Stomach (tissue), 4 donors: ENCODE data around the gene P3H4.

ENCODE experiments used
- CTCF ChIP-seq, 7 experiments: fragments of 450-650 bp in 4 of 7; fragments of 200-600 bp in 3 of 7; sonication (generic) in 3 of 7; IDR thresholded peaks; one replicate each; pipeline ENCODE4 v1.5.1; 2016 to 2019; ENCODE audit warnings: antibody characterized with exemption in 7 of 7, control low read depth in 2 of 7, mild to moderate bottlenecking in 1 of 7
- POLR2A ChIP-seq, 4 donors: fragments of 450-650 bp; IDR thresholded peaks; one replicate each; pipeline ENCODE4 v1.6.1; 2016; ENCODE audit warnings: antibody characterized with exemption in 4 of 4, control low read depth in 2 of 4, mild to moderate bottlenecking in 1 of 4, moderate library complexity in 1 of 4
- POLR2AphosphoS5 ChIP-seq, 3 donors: sonication (generic); formaldehyde crosslinking; IDR thresholded peaks; one replicate each; pipeline ENCODE4 v1.6.1; 2016; ENCODE audit warnings: antibody characterized with exemption in 3 of 3

GRCh38 chr17:41762841-41763240 is 48.9 kb downstream of the P3H4 start:
- TF ChIP-seq POLR2A (IDR thresholded peaks at IDR 0.05): no peak
- TF ChIP-seq CTCF (IDR thresholded peaks at IDR 0.05): no peak
- TF ChIP-seq POLR2AphosphoS5 (IDR thresholded peaks at IDR 0.05): no peak
